ENCODE measurements around the gene SLC12A4. TPM values are rescaled to one million over a fixed set of nuclear protein-coding genes. Genes with fewer than 3 reads are reported as not detected.
A peak's percentile ranks its signal among the peaks of the same experiment; 100 is the strongest.

The SLC12A4 gene
- total RNA-seq, 4 donors from 2014 or later = 25.6 to 137 (median 62.3) TPM

- H3K27me3 ChIP-seq = no peaks in the 10 kb centered on the region
- peaks cover 0 to 3% of the 10 kb centered on the region in 2 donors for H3K4me1 ChIP-seq
- TF ChIP-seq POLR2A (IDR thresholded peaks at IDR 0.05) = no peak
- no peak for TF ChIP-seq CTCF (IDR thresholded peaks at IDR 0.05)
- H3K9me3 ChIP-seq = no peaks in the 10 kb centered on the region
- H3K27ac ChIP-seq = no peak overlapping the region
- no peak for DNase-seq
- no peak overlapping the region for H3K4me3 ChIP-seq
- H3K36me3 ChIP-seq = no peaks in the 10 kb centered on the region
- intact Hi-C loops (cut with DNase I; ENCODE audit: low total_unique reads) = loop anchor here (10.0 kb wide), 1 partner anchor 108 kb away; no protein-coding TSS in a partner anchor
Observed at GRCh38 chr16:67922740-67923139, 45.7 kb downstream of the SLC12A4 start.

- Histone ChIP-seq H3K4me1 (peaks cover 0 to 3% of the 10 kb centered on the region in 2 donors), H3K27me3 (no peaks in the 10 kb centered on the region), H3K36me3 (no peaks in the 10 kb centered on the region), H3K4me3 (no peak overlapping the region), H3K27ac (no peak overlapping the region), H3K9me3 (no peaks in the 10 kb centered on the region)
- intact Hi-C loops (cut with DNase I; ENCODE audit: low total_unique reads) = loop anchor here (10.0 kb wide), 1 partner anchor 107 kb away; no protein-coding TSS in a partner anchor
- DNase-seq = no peak
- TF ChIP-seq POLR2A (IDR thresholded peaks at IDR 0.05) = no peak
- TF ChIP-seq CTCF (IDR thresholded peaks at IDR 0.05) = no peak
Observed at GRCh38 chr16:67922221-67922620, 46.2 kb downstream of the SLC12A4 start.

- no peak for DNase-seq
- H3K27me3 ChIP-seq = no peaks in the 10 kb centered on the region
- intact Hi-C loops (cut with DNase I; ENCODE audit: low total_unique reads) = loop anchor here (10.0 kb wide), 1 partner anchor 105 kb away; no protein-coding TSS in a partner anchor
- TF ChIP-seq CTCF (IDR thresholded peaks at IDR 0.05) = no peak
- no peak for TF ChIP-seq POLR2A (IDR thresholded peaks at IDR 0.05)
- no peak overlapping the region for H3K4me3 ChIP-seq
- no peak overlapping the region for H3K27ac ChIP-seq
- no peaks in the 10 kb centered on the region for H3K36me3 ChIP-seq
- no peaks in the 10 kb centered on the region for H3K9me3 ChIP-seq
- no peaks in the 10 kb centered on the region for H3K4me1 ChIP-seq
Observed at GRCh38 chr16:67919622-67920221, 48.7 kb downstream of the SLC12A4 start.

- H3K4me3 ChIP-seq = no peak overlapping the region
- DNase-seq = no peak
- H3K27ac ChIP-seq = peak overlapping the region in 1 of 2 donors; percentile 18
- H3K27me3 ChIP-seq = no peaks in the 10 kb centered on the region
- H3K4me1 ChIP-seq = no peaks in the 10 kb centered on the region
- intact Hi-C loops (cut with DNase I; ENCODE audit: low total_unique reads) = no loop called here
- H3K36me3 ChIP-seq = no peaks in the 10 kb centered on the region
- no peaks in the 10 kb centered on the region for H3K9me3 ChIP-seq
- no peak for TF ChIP-seq CTCF (IDR thresholded peaks at IDR 0.05)
- TF ChIP-seq POLR2A (IDR thresholded peaks at IDR 0.05) = no peak
Observed at GRCh38 chr16:67917852-67918236, 50.6 kb downstream of the SLC12A4 start.

GRCh38 chr16:67917140-67917851 lies 51.1 kb downstream of the SLC12A4 start:
- Histone ChIP-seq H3K9me3 (no peaks in the 10 kb centered on the region), H3K36me3 (no peaks in the 10 kb centered on the region), H3K4me1 (no peaks in the 10 kb centered on the region), H3K4me3 (no peak overlapping the region), H3K27ac (peak overlapping the region in 1 of 2 donors; percentile 18), H3K27me3 (no peaks in the 10 kb centered on the region)
- intact Hi-C loops (cut with DNase I; ENCODE audit: low total_unique reads) = no loop called here
- no peak for DNase-seq
- TF ChIP-seq CTCF (IDR thresholded peaks at IDR 0.05) = no peak

Data from uterus (tissue), 4 donors.